K562 (cell line): ENCODE measurements around the gene MVB12B. TPM values are rescaled to one million over a fixed set of nuclear protein-coding genes. Genes with fewer than 3 reads are reported as not detected.

Experiments used
- ATAC-seq: fragments of 200-7000 bp; cut with Tn5 transposase; 3 replicates; pipeline ENCODE4 v1.9.1; 2020; ENCODE audit warnings: moderate library complexity
- BruUV-seq: library from RNA; stranded (reverse); fragments of 400-500 nt; replicated peaks from 2 replicates; lab custom pipeline; 2021; lab: Mats Ljungman, UMichigan
- CTCF ChIA-PET: fragments of 300-600 bp; formaldehyde crosslinking; extraction: SDS; loops from one replicate; lab custom pipeline; 2021; ENCODE audit warnings: low intra/inter-chr PET ratio; lab: Yijun Ruan, JAX
- POLR2A ChIA-PET: fragments of 300-600, 350-650 bp; sonication (Branson Sonifier 250); formaldehyde crosslinking; extraction: SDS; loops from one replicate; lab custom pipeline; 2021; ENCODE audit warnings: antibody characterized with exemption, inconsistent platforms; lab: Yijun Ruan, JAX
- DNase-seq, 4 experiments: peaks; one replicate each; pipeline versions ENCODE4 v3.0.0 to v3.0.0-alpha.2; 2011 to 2018; ENCODE audit warnings: low spot score in 3 of 4, mixed read lengths in 3 of 4; ENCODE audit errors: extremely low read depth in 1 of 4
- FAIRE-seq: peaks from 2 replicates; lab custom pipeline; 2011; peaks lifted over from hg19 to GRCh38; lab: Jason Lieb, UNC
- H2AFZ ChIP-seq: 2 replicates; pipeline ENCODE4 v1.6.0; 2011; ENCODE audit warnings: low read depth, low read length, control low read depth, inconsistent platforms
- H3K27ac ChIP-seq: fragments of 200-600 bp; 3 replicates; pipeline ENCODE4 v1.8.0; 2011; ENCODE audit warnings: low read depth, mild to moderate bottlenecking, control low read depth, inconsistent platforms, low read length, moderate library complexity, mixed read lengths; ENCODE audit errors: extremely low read depth
- H3K27me3 ChIP-seq, 2 experiments: fragments of 300-600 bp in 1 of 2; 2 replicates in 1 of 2; 3 replicates in 1 of 2; pipeline versions ENCODE4 v1.6.0 to v1.8.0; 2011; ENCODE audit warnings: inconsistent platforms in 2 of 2, low read length in 2 of 2, mild to moderate bottlenecking in 1 of 2, mixed read lengths in 1 of 2, moderate library complexity in 1 of 2; ENCODE audit not compliant: control insufficient read depth in 2 of 2, insufficient read depth in 2 of 2
- H3K36me3 ChIP-seq: fragments of 300-600 bp; 3 replicates; pipeline ENCODE4 v1.8.0; 2011; ENCODE audit warnings: mild to moderate bottlenecking, low read length, inconsistent platforms; ENCODE audit not compliant: control insufficient read depth, insufficient read depth
- H3K4me1 ChIP-seq, 2 experiments: fragments of 200-600 bp in 1 of 2; replicated peaks in 1 of 2; 2 replicates in 1 of 2; 3 replicates in 1 of 2; pipeline versions ENCODE4 v1.5.1 to v1.8.0; 2011; ENCODE audit warnings: inconsistent platforms in 2 of 2, low read length in 2 of 2, mild to moderate bottlenecking in 1 of 2, mixed read lengths in 1 of 2, moderate library complexity in 1 of 2; ENCODE audit not compliant: control insufficient read depth in 2 of 2, insufficient read depth in 2 of 2
- H3K4me2 ChIP-seq: 2 replicates; pipeline ENCODE4 v1.6.1; 2011; ENCODE audit warnings: low read length, control low read depth, inconsistent platforms, mixed read lengths; ENCODE audit not compliant: insufficient read depth
- H3K4me3 ChIP-seq: fragments of 200-600 bp; sonication (generic), shearing (Covaris generic); 2 replicates; pipeline ENCODE4 v1.5.1; 2016; ENCODE audit warnings: control low read depth, inconsistent platforms
- H3K79me2 ChIP-seq: fragments of 200-600 bp; 3 replicates; pipeline ENCODE4 v1.8.0; 2011; ENCODE audit warnings: low read length, inconsistent platforms; ENCODE audit not compliant: control insufficient read depth, insufficient read depth
- H3K9ac ChIP-seq, 2 experiments: 2 replicates each; pipeline versions ENCODE4 v1.6.0 to v1.6.1; 2011; ENCODE audit warnings: low read depth in 2 of 2, low read length in 2 of 2, control low read depth in 1 of 2, inconsistent platforms in 1 of 2, mild to moderate bottlenecking in 1 of 2, mixed read lengths in 1 of 2; ENCODE audit not compliant: insufficient read depth in 1 of 2
- H3K9me1 ChIP-seq: one replicate; pipeline ENCODE4 v1.6.0; 2011; ENCODE audit warnings: inconsistent platforms, mild to moderate bottlenecking, low read length, moderate library complexity; ENCODE audit not compliant: control insufficient read depth, insufficient read depth
- H3K9me3 ChIP-seq: replicated peaks from 2 replicates; pipeline ENCODE4 v1.5.1; 2011; ENCODE audit warnings: low read depth, low read length, inconsistent platforms; ENCODE audit not compliant: control insufficient read depth, insufficient read depth
- H4K20me1 ChIP-seq: replicated peaks from 2 replicates; pipeline ENCODE4 v1.6.1; 2011; ENCODE audit warnings: low read length, inconsistent platforms, mixed read lengths; ENCODE audit not compliant: control insufficient read depth, insufficient read depth
- ARID2 ChIP-seq: fragments of 450-650 bp; IDR thresholded peaks from 2 replicates; pipeline ENCODE4 v1.6.1; 2017; ENCODE audit warnings: antibody characterized with exemption, mild to moderate bottlenecking
- EGR1 ChIP-seq: fragments of 450-650 bp; conservative IDR thresholded peaks from 2 replicates; pipeline ENCODE4 v1.6.1; 2017; ENCODE audit warnings: mild to moderate bottlenecking
- POLR2AphosphoS5 ChIP-seq: IDR thresholded peaks from 2 replicates; pipeline ENCODE4 v1.6.1; 2011; ENCODE audit warnings: mild to moderate bottlenecking, low read depth, low read length, moderate library complexity; ENCODE audit not compliant: control insufficient read depth, insufficient read depth
- SMAD1 ChIP-seq: fragments of 150-350 bp; IDR thresholded peaks from 2 replicates; pipeline ENCODE4 v1.6.1; 2014; ENCODE audit warnings: low read length, low read depth; ENCODE audit not compliant: partially characterized antibody
- U2AF1 ChIP-seq: fragments of 200-400 bp; formaldehyde crosslinking; optimal IDR thresholded peaks from 2 replicates; pipeline ENCODE3; 2017; ENCODE audit warnings: mild to moderate bottlenecking, low read depth, low read length, moderate library complexity
- YY1 ChIP-seq, 3 experiments: IDR thresholded peaks; 2 replicates each; pipeline ENCODE4 v1.6.1; 2011; ENCODE audit warnings: low read length in 2 of 3, mild to moderate bottlenecking in 2 of 3, moderate library complexity in 2 of 3, borderline replicate concordance in 1 of 3, control low read depth in 1 of 3, low read depth in 1 of 3; ENCODE audit not compliant: insufficient read depth in 3 of 3, insufficient replicate concordance in 2 of 3, control insufficient read depth in 1 of 3, insufficient read length in 1 of 3; ENCODE audit errors: extremely low read depth in 1 of 3
- ZNF41 ChIP-seq: fragments of 250-450 bp; sonication (Bioruptor Pico); conservative IDR thresholded peaks from 2 replicates; pipeline ENCODE4 v1.4.0; 2020; ENCODE audit warnings: mild to moderate bottlenecking
- ZNF785 ChIP-seq: fragments of 250-450 bp; sonication (Bioruptor Pico); IDR thresholded peaks from 2 replicates; pipeline ENCODE4 v1.4.0; 2020; ENCODE audit warnings: mild to moderate bottlenecking
- WGBS: fragments of 100-300 bp; shearing (Covaris generic); methylation state at CpG from one replicate; pipeline ENCODE4 v1.1.6; 2016; ENCODE audit warnings: low coverage, mixed read lengths; ENCODE audit not compliant: insufficient coverage; ENCODE audit errors: missing lambda C conversion rate; 5-methylcytosine and 5-hydroxymethylcytosine counted together
- in situ Hi-C: fragments of 300-500 bp; cut with MboI; formaldehyde crosslinking; loops from 4 replicates; pipeline ENCODE4 v1.15.0; 2018; ENCODE audit warnings: inconsistent platforms, mixed read lengths
- intact Hi-C: fragments of 100-400 bp; cut with micrococcal nuclease; formaldehyde crosslinking; loops from 2 replicates; pipeline ENCODE4 v1.14.2; 2022
- polyA plus RNA-seq, 8 experiments: library from polyadenylated mRNA; depleted of rRNA in 4 of 8; stranded (reverse) in 5 of 8; unstranded in 3 of 8; fragments of >200 nt; fragmentation: Nextera tagmentation in 2 of 8; fragmentation: Illumina TruSeq in 1 of 8; extraction: Ambion mirVana in 2 of 8; extraction: Trizol in 1 of 8; gene quantifications; 2 replicates each; pipeline versions ENCODE4 v1.2.1 to v1.2.3, GENCODE V29; 2011 to 2014; ENCODE audit warnings: inconsistent platforms in 1 of 8, missing spikeins in 1 of 8
- total RNA-seq, 7 experiments: library from RNA; depleted of rRNA in 6 of 7; stranded (reverse); fragments of >200 nt in 6 of 7; fragmentation: Illumina TruSeq in 2 of 7; extraction: Trizol in 2 of 7; gene quantifications; 2 replicates each; pipeline versions ENCODE4 v1.2.1 to v1.2.3, GENCODE V29; 2011 to 2021; ENCODE audit warnings: low replicate concordance in 1 of 7

Gene MVB12B
- total and polyA plus RNA-seq, 9 of the 15 experiments (the other 6 are each of a cell fraction or from before 2014, with no cell fraction given), result not detected

DNA sequence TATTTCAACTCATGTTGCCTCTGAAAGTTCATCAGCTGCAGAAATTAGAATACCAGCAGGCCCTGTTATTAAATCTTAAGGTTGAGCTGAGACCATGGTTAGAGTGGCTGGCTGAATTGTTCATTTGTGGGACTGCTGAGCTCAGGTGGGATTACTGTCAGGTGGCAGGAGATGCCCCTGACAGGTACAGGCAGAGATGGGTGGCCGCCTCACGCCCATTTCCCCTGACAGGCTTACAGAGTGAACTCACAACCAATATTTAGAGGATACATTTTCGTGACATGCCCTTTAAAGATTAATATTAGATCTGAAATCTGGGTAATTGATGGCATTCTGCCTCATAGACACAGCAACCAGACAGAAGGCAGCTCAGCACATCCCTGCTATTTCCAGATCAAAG, 136.0 kb downstream of the MVB12B start:
- H3K9me3 ChIP-seq, result no peaks in the 10 kb centered on the region
- 0 out of 2 replicates have a peak, but pooled peaks cover 10% of the 10 kb centered on the region for H4K20me1 ChIP-seq
- no peaks in the 10 kb centered on the region for H3K36me3 ChIP-seq
- CTCF ChIA-PET, result no interaction called here
- POLR2A ChIA-PET, result no interaction called here
- intact Hi-C loops (no loop called here), in situ Hi-C loops (no loop called here)
- no peak overlapping the region for H3K9ac ChIP-seq
- no peaks in the 10 kb centered on the region for H3K9me1 ChIP-seq
- H2AFZ ChIP-seq, result no peak overlapping the region
- BruUV-seq, result no TSS peak
- H3K4me2 ChIP-seq, result no peak overlapping the region
- no peak for FAIRE-seq
- H3K4me3 ChIP-seq, result no peak overlapping the region
- no peaks in the 10 kb centered on the region for H3K79me2 ChIP-seq
- ATAC-seq, result no peak
- peaks cover 28 to 80% of the 10 kb centered on the region in 2 experiments for H3K27me3 ChIP-seq
- WGBS, result 1% methylated on average over 3 of the region's 3 CpGs
- no peaks in the 10 kb centered on the region for H3K4me1 ChIP-seq
- H3K27ac ChIP-seq, result no peak overlapping the region
- DNase-seq, result no peak
- TF ChIP-seq ARID2 (no peak), SMAD1 (no peak), YY1 (IDR thresholded peaks at IDR 0.05; ENCODE audit: borderline replicate concordance in 1 of 3, control insufficient read depth in 1 of 3, extremely low read depth in 1 of 3, insufficient read depth in 3 of 3, insufficient read length in 1 of 3, insufficient replicate concordance in 2 of 3, low read depth in 1 of 3, low read length in 2 of 3) (no peak), ZNF785 (no peak), U2AF1 (no peak)

DNA sequence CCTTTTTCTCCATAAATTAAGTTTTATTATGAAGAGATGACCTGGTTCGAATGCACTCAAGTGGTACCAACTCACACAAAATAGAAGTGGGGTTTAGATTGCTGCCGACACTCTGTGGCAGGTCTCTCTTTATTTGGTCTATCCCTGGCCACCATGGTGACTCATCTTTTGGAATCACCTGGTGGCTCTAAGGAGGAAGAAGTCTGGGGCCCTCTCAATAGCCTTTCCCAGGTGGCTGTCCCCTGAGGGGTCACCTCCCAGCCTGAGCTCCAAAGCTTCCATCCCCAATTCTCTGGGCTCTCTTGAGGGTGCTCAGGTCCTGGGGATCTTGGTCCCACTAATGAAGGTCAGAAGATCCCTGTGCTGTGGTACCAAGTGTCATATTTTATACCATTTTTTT, 136.8 kb downstream of the MVB12B start:
- Histone ChIP-seq H3K36me3 (no peaks in the 10 kb centered on the region), H2AFZ (no peak overlapping the region), H3K9ac (no peak overlapping the region), H4K20me1 (0 out of 2 replicates have a peak, but pooled peaks cover 10% of the 10 kb centered on the region), H3K4me1 (no peaks in the 10 kb centered on the region), H3K27ac (no peak overlapping the region), H3K9me1 (no peaks in the 10 kb centered on the region), H3K79me2 (no peaks in the 10 kb centered on the region), H3K9me3 (no peaks in the 10 kb centered on the region), H3K27me3 (peaks cover 28 to 80% of the 10 kb centered on the region in 2 experiments), H3K4me2 (no peak overlapping the region), H3K4me3 (no peak overlapping the region)
- no TSS peak for BruUV-seq
- TF ChIP-seq EGR1 (no peak), POLR2AphosphoS5 (no peak), ZNF41 (CRISPR knock-in tag) (no peak)
- 4% methylated on average over 2 of the region's 2 CpGs for WGBS
- CTCF ChIA-PET, result no interaction called here
- no peak for DNase-seq
- ATAC-seq, result no peak
- POLR2A ChIA-PET, result interaction anchor here (0.6 to 1.4 kb wide), 3 partner anchors 10 to 1202 kb away, joined by 3 read pairs; partner anchors contain the start of gene GAPVD1
- intact Hi-C loops, result no loop called here
- in situ Hi-C loops, result no loop called here
- FAIRE-seq, result no peak
